ENCODE results near the gene CDKL2. TPM values are rescaled to one million over a fixed set of nuclear protein-coding genes. Genes with fewer than 3 reads are reported as not detected.

The CDKL2 gene
- total and polyA plus RNA-seq, 2 of the 4 experiments (the other 2 are of a cell fraction), result 0.09 to 0.18 TPM

DNA sequence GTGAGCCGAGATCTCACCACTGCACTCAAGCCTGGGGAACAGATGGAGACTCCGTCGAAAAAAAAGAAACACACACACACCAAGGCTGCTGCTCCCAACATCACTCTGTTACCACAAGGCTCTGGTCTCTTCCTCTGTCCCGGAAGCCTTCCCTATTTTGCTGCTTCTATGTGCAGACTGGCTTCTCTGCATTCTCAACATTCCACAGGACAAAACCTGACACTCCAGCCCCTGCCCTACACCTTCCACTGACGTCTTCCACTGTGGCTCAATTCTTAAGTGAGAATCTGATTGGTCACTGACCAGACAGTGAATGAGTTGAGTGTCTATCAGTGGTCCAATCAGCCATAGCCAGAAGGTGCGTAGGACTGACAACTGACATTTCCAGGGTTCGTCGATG lies 68.5 kb downstream of the CDKL2 start:
- no peak; the same call in 1 of the 2 replicates for ATAC-seq (ENCODE audit: low read depth)
- dilution Hi-C loops (cut with HindIII; ENCODE audit: low sequenced_read_pairs, unreplicated experiment), result no loop called here

More for the DNA sequence above, 68.5 kb downstream of the CDKL2 start:
- Histone ChIP-seq H3K36me3 (ENCODE audit: control insufficient read depth, insufficient read depth, low read length) (no peaks in the 10 kb centered on the region), H3K56ac (ENCODE audit: extremely low read depth, insufficient read depth, low read length) (no peak overlapping the region), H4K91ac (ENCODE audit: insufficient read depth, low read depth, low read length) (no peak overlapping the region), H2BK5ac (ENCODE audit: low read depth, low read length, poor library complexity, severe bottlenecking) (no peak overlapping the region), H4K20me1 (ENCODE audit: insufficient read depth, low read length) (no peaks in the 10 kb centered on the region), H3K14ac (replicated peaks; ENCODE audit: low read depth, low read length) (no peak overlapping the region), H3K4me1 (ENCODE audit: control insufficient read depth, insufficient read depth, low read length) (no peaks in the 10 kb centered on the region), H3K9me3 (ENCODE audit: control insufficient read depth, insufficient read depth, low read length) (no peaks in the 10 kb centered on the region), H2BK15ac (ENCODE audit: low read depth, low read length) (no peak overlapping the region), H3K4ac (ENCODE audit: low read depth, low read length) (no peak overlapping the region), H2BK120ac (ENCODE audit: low read depth, low read length) (no peak overlapping the region), H2BK20ac (ENCODE audit: low read depth, low read length) (no peak overlapping the region), H3K27ac (ENCODE audit: insufficient read depth, low read length) (no peak overlapping the region), H3K4me2 (ENCODE audit: low read depth, low read length) (no peak overlapping the region), H3K18ac (ENCODE audit: low read depth, low read length) (no peak overlapping the region), H3K9ac (ENCODE audit: low read depth, low read length) (no peak overlapping the region), H3K27me3 (ENCODE audit: control insufficient read depth, insufficient read depth, low read length) (peaks cover 12% of the 10 kb centered on the region), H4K8ac (ENCODE audit: low read depth in 2 of 2, low read length in 2 of 2) (no peak overlapping the region), H3K9me1 (ENCODE audit: insufficient read depth, low read length) (no peaks in the 10 kb centered on the region), H3K79me1 (ENCODE audit: low read depth in 1 of 2, low read length in 2 of 2) (no peaks in the 10 kb centered on the region), H3K23ac (ENCODE audit: low read depth, low read length) (no peak overlapping the region), H2AFZ (replicated peaks; ENCODE audit: low read length, poor library complexity) (peak overlapping the region; percentile 49), H3K4me3 (ENCODE audit: insufficient read depth, low read depth, low read length) (no peak overlapping the region), H2AK5ac (ENCODE audit: low read depth, low read length) (no peak overlapping the region), H2AK9ac (replicated peaks; ENCODE audit: low read depth, low read length, poor library complexity) (no peak overlapping the region), H4K5ac (ENCODE audit: low read depth, low read length) (no peak overlapping the region)
- intact Hi-C loops (cut with micrococcal nuclease), result no loop called here
- ChIA-PET CTCF (no interaction called here), POLR2A (ENCODE audit: unreplicated experiment) (no interaction called here)
- in situ Hi-C loops (cut with MboI; ENCODE audit: low sequenced_read_pairs), result no loop called here
- BruUV-seq (replicated peaks), result no TSS peak
- WGBS, 2 experiments (ENCODE audit: extremely low coverage in 2 of 2, insufficient read length in 1 of 2), result 40% methylated on average over 2 of the region's 8 CpGs; no CpG with 5 or more reads in 1 of the 2 experiments
- TF ChIP-seq, protein P1, sequence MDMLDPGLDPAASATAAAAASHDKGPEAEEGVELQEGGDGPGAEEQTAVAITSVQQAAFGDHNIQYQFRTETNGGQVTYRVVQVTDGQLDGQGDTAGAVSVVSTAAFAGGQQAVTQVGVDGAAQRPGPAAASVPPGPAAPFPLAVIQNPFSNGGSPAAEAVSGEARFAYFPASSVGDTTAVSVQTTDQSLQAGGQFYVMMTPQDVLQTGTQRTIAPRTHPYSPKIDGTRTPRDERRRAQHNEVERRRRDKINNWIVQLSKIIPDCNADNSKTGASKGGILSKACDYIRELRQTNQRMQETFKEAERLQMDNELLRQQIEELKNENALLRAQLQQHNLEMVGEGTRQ (IDR thresholded peaks at IDR 0.05; ENCODE audit: low read depth, low read length), result no peak
- no peak for TF ChIP-seq MAZ (IDR thresholded peaks at IDR 0.05; ENCODE audit: borderline replicate concordance, low read depth, low read length)
- TF ChIP-seq, protein P2, sequence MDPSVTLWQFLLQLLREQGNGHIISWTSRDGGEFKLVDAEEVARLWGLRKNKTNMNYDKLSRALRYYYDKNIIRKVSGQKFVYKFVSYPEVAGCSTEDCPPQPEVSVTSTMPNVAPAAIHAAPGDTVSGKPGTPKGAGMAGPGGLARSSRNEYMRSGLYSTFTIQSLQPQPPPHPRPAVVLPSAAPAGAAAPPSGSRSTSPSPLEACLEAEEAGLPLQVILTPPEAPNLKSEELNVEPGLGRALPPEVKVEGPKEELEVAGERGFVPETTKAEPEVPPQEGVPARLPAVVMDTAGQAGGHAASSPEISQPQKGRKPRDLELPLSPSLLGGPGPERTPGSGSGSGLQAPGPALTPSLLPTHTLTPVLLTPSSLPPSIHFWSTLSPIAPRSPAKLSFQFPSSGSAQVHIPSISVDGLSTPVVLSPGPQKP (IDR thresholded peaks at IDR 0.05; ENCODE audit: borderline replicate concordance, low read depth, low read length), result no peak
- no peak for TF ChIP-seq RFX5 (IDR thresholded peaks at IDR 0.05; ENCODE audit: low read depth, low read length)
- no peak for TF ChIP-seq CHD1 (IDR thresholded peaks at IDR 0.05; ENCODE audit: low read depth, low read length)
- DNase-seq, result peak; percentile 7

Measured in IMR-90 (cell line).